Astrocyte of the cerebellum (primary cell): ENCODE results near the gene PXYLP1.
"Not testable (repeated sequence)": the region's sequence is repeated elsewhere in the genome, so short reads cannot be mapped to it uniquely, and the experiment has no call there.

Experiments used
- DNase-seq: peaks from one replicate; pipeline ENCODE4 v3.0.0-alpha.2; 2011; ENCODE audit warnings: low read depth
- H3K4me3 ChIP-seq: 2 replicates; pipeline ENCODE4 v1.5.1; 2011; ENCODE audit warnings: mild to moderate bottlenecking, low read depth, low read length, moderate library complexity
- CTCF ChIP-seq: IDR thresholded peaks from 2 replicates; pipeline ENCODE4 v1.5.1; 2012; ENCODE audit warnings: low read length, low read depth, moderate library complexity, mild to moderate bottlenecking; ENCODE audit errors: missing control alignments
- in situ Hi-C: cut with HindIII; loops from 2 replicates; pipeline ENCODE4 v1.10.0; 2017; ENCODE audit warnings: low sequenced_read_pairs

The PXYLP1 gene

GRCh38 chr3:141311496-141312353 is 80.1 kb downstream of the PXYLP1 start:
- peak overlapping the region; percentile 83 for H3K4me3 ChIP-seq
- peak; percentile 94 for DNase-seq
- in situ Hi-C loops, result no loop called here
- peak; percentile 67 for TF ChIP-seq CTCF

GRCh38 chr3:141312354-141313092 is 80.9 kb downstream of the PXYLP1 start:
- peak overlapping the region; percentile 83 for H3K4me3 ChIP-seq
- no peak for TF ChIP-seq CTCF
- DNase-seq, result no peak
- in situ Hi-C loops, result no loop called here

GRCh38 chr3:141313093-141313683 is 81.6 kb downstream of the PXYLP1 start:
- no peak for DNase-seq
- in situ Hi-C loops, result no loop called here
- no peak overlapping the region for H3K4me3 ChIP-seq
- TF ChIP-seq CTCF, result no peak

- in situ Hi-C loops, DNase-seq, H3K4me3 ChIP-seq: not testable (repeated sequence)
These were observed 82.8 kb downstream of the PXYLP1 start for GRCh38 chr3:141314415-141314814.

- no peak for TF ChIP-seq CTCF
- DNase-seq, result no peak
- no peak overlapping the region for H3K4me3 ChIP-seq
- in situ Hi-C loops, result no loop called here
These were observed 85.2 kb downstream of the PXYLP1 start for GRCh38 chr3:141316851-141317250.

GRCh38 chr3:141320399-141321108 is 88.9 kb downstream of the PXYLP1 start:
- in situ Hi-C loops, result no loop called here

More at GRCh38 chr3:141320399-141321108, 88.9 kb downstream of the PXYLP1 start:
- H3K4me3 ChIP-seq, result no peak overlapping the region
- no peak for DNase-seq
- no peak for TF ChIP-seq CTCF
